Activated T-cell treated with anti-CD3 and anti-CD28 coated beads, Interleukin-2, amount 50 U/mL, for 24 hours (primary cell): ENCODE measurements around the gene CFAP91.

Experiments used
- DNase-seq: peaks from one replicate; pipeline ENCODE4 v3.0.0-alpha.2; 2020
- H3K27ac Mint-ChIP-seq: 2 replicates; pipeline ENCODE4 v1.8.0; 2020; ENCODE audit warnings: mild to moderate bottlenecking, mixed read lengths
- H3K27me3 Mint-ChIP-seq: 2 replicates; pipeline ENCODE4 v1.8.0; 2020; ENCODE audit warnings: mixed read lengths
- H3K36me3 Mint-ChIP-seq: 2 replicates; pipeline ENCODE4 v1.8.0; 2020; ENCODE audit warnings: low read depth, mixed read lengths
- H3K4me1 Mint-ChIP-seq: 2 replicates; pipeline ENCODE4 v1.8.0; 2020; ENCODE audit warnings: low read depth, mixed read lengths
- H3K4me3 Mint-ChIP-seq: 2 replicates; pipeline ENCODE4 v1.8.0; 2020; ENCODE audit warnings: mild to moderate bottlenecking, moderate library complexity, mixed read lengths
- H3K9me3 Mint-ChIP-seq: 2 replicates; pipeline ENCODE4 v1.8.0; 2020; ENCODE audit warnings: mixed read lengths

The CFAP91 gene

DNA sequence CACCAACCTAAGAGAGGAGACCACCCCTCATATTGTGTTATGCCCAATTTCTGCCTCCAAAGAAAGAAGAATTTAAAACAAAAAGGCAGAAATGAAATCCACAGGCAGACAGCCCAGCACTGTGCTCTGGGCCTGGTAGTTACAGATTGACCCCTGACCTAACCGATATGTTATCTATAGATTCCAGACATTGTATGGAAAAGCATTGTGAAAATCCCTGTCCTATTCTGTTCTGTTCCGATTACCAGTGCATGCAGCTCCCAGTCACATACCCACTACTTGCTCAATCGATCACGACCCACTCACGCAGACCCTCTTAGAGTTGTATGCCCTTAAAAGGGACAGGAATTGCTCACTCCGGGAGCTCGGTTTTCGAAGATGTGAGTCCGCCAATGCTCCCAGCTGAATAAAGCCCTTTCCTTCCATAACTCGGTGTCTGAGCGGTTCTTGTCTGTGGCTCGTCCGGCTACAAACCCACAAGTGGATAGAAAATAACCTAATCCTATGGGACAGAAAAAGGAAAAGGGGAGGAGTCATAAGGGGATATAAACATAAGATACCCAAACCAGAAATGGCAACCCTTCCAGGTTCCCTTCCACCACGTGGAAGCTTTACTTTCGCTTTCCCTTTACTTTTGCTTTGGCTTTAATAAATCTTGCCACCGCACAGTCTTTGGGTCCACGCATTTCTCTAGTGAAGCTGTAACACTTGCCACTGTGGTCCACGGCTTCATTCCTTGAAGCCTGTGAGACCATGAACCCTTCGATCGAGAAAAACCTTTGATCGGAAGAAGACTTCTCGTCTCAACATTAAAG is 1.7 kb upstream of the CFAP91 start:
- Mint-ChIP-seq H3K27ac (peak overlapping the region; percentile 92), H3K4me1 (peaks cover 46% of the 10 kb centered on the region), H3K4me3 (no peak overlapping the region), H3K36me3 (peaks cover 5% of the 10 kb centered on the region), H3K9me3 (peaks cover 10% of the 10 kb centered on the region), H3K27me3 (peaks cover 11% of the 10 kb centered on the region)
- DNase-seq: peak; percentile 36

DNA sequence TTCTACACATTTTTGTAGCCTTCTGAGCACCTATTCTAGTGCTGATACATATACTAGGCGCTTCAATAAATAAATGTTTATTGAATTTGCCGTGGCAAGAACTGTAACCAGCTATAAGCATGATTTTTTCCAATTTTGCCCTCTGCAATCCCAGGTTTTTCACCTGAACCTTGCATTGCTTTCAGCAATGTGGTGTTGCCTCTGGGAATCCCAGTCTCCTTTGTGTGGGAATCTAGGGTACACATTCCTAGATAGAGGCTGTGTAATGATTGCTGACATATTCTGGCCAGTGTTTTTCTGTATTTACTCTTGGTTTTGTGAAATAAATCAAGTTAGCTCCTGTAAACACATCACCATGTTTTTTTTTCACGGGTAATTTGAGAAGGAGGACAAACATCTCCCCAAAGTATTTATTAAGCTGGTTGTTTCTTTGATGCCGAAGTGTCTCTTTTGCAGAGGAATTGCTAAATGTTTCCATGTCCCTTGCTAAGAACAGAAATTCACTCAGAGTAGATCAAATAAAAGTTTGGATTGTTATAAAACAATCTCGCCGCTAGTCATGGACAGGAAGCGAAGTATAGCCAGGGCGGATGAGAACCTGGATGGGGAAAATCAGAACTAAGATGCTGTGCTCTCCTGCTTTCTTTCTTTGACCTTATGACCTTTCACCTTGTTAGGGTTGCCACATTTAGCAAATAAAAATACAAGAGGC is 1.2 kb downstream of the CFAP91 start:
- Mint-ChIP-seq H3K4me3 (peak overlapping the region; percentile 68), H3K4me1 (peaks cover 43% of the 10 kb centered on the region), H3K27ac (no peak overlapping the region), H3K9me3 (peaks cover 10% of the 10 kb centered on the region), H3K27me3 (peaks cover 11% of the 10 kb centered on the region), H3K36me3 (peaks cover 5% of the 10 kb centered on the region)
- no peak for DNase-seq

DNA sequence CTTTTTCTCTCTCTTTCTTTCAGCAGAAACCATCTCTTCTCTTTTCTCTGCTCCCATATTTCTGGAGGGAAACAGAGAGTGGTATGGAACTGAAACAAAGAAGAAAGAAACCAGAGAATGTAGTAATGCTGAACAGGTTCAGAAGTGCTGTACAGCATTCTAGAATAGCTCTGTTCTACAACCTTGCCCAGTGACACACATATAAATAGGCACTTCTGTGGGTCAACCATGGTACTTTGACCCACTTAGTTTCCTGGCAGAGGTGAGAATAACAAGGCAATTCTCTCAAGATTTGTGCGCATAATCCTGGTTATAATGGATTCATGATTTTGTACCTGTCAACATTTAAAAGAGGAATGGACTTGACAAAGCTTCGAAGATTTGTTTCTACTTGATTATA is 12.3 kb downstream of the CFAP91 start:
- no peak overlapping the region for H3K27ac Mint-ChIP-seq
- H3K4me3 Mint-ChIP-seq: no peak overlapping the region
- H3K4me1 Mint-ChIP-seq: no peaks in the 10 kb centered on the region
- H3K36me3 Mint-ChIP-seq: no peaks in the 10 kb centered on the region
- no peaks in the 10 kb centered on the region for H3K27me3 Mint-ChIP-seq
- no peaks in the 10 kb centered on the region for H3K9me3 Mint-ChIP-seq
- no peak for DNase-seq

DNA sequence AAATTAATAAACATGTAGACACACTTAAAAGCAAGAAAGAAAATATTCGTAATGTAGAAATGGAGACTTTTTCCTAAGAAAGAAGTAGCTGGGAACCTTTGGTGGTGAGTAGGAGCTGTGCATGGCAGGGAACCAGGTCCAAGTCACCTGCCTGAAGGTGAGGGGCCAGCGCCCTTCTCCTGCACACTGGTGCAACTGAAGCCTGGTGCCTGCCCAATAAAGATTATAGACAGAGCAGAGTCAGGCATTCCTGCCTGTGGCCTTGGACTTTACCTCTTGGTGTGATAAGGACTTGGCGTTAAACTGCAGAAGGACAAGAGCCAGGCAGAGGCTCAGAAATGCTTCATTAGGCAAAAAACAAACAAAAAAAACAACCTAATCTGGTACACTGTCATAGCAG is 14.2 kb downstream of the CFAP91 start:
- Mint-ChIP-seq H3K36me3 (no peaks in the 10 kb centered on the region), H3K4me1 (no peaks in the 10 kb centered on the region), H3K9me3 (no peaks in the 10 kb centered on the region), H3K4me3 (no peak overlapping the region), H3K27me3 (peaks cover 3% of the 10 kb centered on the region), H3K27ac (no peak overlapping the region)
- no peak for DNase-seq

DNA sequence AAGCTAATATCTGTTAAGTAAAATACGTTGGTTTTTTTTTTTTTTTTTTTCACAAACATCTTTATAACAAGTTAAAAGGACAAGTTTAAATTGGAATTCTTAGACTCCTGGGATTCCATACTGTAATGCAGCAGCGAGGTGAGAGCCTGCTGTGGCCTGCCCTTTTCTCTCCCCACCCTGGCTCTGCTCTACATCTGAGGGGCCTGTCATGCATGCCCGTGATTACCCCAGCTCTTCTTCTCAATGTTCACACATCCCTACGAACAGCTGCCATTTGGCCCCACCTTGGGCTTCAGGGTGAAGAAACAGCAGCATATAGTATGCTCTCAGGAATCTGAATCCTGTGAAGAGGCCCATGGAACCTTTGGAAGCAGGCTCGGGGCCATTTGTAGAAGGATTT is 14.7 kb downstream of the CFAP91 start:
- Mint-ChIP-seq H3K9me3 (no peaks in the 10 kb centered on the region), H3K4me3 (no peak overlapping the region), H3K4me1 (no peaks in the 10 kb centered on the region), H3K27ac (no peak overlapping the region), H3K36me3 (no peaks in the 10 kb centered on the region), H3K27me3 (peaks cover 3% of the 10 kb centered on the region)
- no peak for DNase-seq

DNA sequence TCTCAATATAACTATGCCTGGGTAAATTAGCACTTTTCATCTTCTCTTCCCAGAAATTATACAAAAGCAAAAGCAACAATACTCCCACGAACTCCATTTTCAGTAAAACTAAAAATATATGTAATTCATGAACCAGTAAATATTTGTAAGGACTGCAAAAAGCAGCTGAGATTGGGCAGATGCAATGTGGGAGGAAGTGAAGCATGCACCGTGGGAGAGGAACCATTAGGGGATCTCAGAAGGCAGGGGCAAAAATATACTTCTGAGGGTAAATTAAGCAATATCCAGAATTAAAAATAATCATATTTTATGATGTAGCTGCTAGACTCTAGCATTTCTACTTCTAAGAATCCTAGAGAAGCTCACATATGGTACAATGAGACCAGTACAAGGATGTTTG is 20.2 kb downstream of the CFAP91 start:
- Mint-ChIP-seq H3K27me3 (peaks cover 3% of the 10 kb centered on the region), H3K4me3 (no peak overlapping the region), H3K36me3 (no peaks in the 10 kb centered on the region), H3K4me1 (no peaks in the 10 kb centered on the region), H3K9me3 (no peaks in the 10 kb centered on the region), H3K27ac (no peak overlapping the region)
- no peak for DNase-seq

DNA sequence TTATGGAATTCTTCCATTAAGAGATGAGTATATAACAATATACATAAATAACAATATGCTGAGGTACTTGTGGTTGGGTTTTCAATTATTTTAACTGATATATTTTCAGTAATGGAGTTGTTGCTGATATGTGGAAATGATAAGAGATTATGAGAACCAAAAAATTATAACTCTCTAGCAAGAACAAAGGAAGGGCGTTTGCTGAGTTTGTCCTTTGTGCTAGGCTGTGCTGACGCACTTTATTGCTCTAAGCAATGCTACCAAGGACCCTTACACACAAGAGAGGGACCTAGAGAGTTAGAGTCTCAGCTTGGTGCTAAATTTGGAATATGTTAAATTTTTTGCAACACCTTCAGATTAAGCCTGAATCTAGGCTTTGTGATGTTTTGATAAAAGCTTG is 24.1 kb downstream of the CFAP91 start:
- Mint-ChIP-seq H3K36me3 (no peaks in the 10 kb centered on the region), H3K4me1 (peaks cover under 1% of the 10 kb centered on the region), H3K27ac (no peak overlapping the region), H3K4me3 (no peak overlapping the region), H3K9me3 (no peaks in the 10 kb centered on the region), H3K27me3 (no peaks in the 10 kb centered on the region)
- no peak for DNase-seq

DNA sequence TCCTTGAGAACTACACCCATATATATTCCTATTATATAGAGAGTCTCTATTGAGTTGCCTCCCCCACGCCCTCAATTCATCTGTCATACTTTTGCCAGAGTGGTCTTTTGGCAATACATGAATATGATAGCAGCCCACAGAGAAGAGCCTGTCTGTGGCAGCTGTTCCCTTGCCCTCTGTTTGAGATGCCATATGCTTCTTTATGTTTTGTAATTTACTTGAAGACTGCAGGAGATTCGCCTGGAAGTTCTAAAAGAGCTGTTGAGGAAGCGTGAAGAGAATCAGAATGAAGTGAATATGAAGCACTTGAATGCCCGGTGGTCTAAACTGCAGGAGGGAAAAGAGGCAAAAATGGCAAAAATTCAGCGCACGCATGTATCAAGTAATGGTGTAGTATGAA is 27.2 kb downstream of the CFAP91 start:
- Mint-ChIP-seq H3K27me3 (no peaks in the 10 kb centered on the region), H3K27ac (no peak overlapping the region), H3K4me1 (peaks cover 3% of the 10 kb centered on the region), H3K9me3 (no peaks in the 10 kb centered on the region), H3K36me3 (no peaks in the 10 kb centered on the region), H3K4me3 (no peak overlapping the region)
- DNase-seq: no peak

DNA sequence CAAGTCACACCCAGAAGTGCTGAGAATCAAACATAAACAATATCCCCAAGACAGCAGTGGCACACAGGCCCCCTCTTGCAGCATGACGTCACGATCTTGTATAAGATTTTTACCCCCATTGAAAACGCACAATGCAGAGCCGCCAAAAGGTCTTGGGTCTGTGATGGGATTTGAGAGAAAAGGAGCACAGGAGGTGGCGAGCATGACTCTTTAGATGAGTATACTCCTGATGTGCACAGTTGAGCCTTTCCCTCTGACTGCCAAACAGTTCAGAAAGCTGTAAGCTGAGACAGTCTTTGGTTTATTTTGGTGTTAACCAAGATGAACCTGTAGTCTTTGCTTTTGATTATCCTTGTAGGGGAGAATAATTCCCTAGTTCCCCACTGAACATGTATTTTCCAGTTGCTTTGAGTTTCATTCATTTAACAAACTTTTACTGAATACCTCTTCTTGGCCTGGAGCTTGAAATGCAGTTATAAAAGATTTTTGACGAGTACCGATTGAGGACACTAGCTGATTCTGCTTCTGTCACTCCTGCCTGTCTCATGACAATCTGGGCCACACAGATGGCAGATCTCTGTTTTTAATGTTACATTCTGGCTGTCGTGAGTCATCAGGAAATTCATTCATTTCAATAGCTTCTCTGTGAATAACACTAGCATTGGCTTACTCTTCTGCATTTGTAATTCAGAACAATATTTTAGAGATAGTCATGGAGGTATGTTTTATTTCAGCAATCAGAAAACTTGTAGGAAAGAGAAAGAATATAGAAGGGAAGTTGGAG is 28.9 kb downstream of the CFAP91 start:
- Mint-ChIP-seq H3K27me3 (no peaks in the 10 kb centered on the region), H3K9me3 (no peaks in the 10 kb centered on the region), H3K27ac (no peak overlapping the region), H3K4me1 (peaks cover 3% of the 10 kb centered on the region), H3K36me3 (no peaks in the 10 kb centered on the region), H3K4me3 (no peak overlapping the region)
- DNase-seq: no peak

DNA sequence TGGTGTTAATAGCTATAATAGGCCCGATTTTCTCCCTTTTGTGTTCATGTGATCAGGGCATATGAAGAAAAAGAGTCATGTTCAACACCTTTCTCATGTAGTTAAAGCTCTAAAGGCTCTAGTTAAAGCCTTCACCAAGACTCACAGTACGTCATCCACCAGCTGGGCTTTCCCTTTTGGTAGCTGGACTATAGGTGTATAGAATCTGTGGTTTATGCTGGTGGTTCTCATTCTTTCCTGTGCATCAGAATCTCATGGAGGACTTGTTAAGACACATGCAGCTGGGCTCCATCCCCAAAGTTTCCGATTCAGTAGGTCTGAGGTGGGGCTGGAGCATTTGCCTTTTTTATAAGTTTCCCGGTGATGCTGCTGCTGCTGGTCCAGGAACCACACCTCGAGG is 31.0 kb downstream of the CFAP91 start:
- H3K4me1 Mint-ChIP-seq: peaks cover 3% of the 10 kb centered on the region
- no peak overlapping the region for H3K27ac Mint-ChIP-seq
- no peaks in the 10 kb centered on the region for H3K36me3 Mint-ChIP-seq
- no peak for DNase-seq
- H3K27me3 Mint-ChIP-seq: no peaks in the 10 kb centered on the region
- no peak overlapping the region for H3K4me3 Mint-ChIP-seq
- H3K9me3 Mint-ChIP-seq: no peaks in the 10 kb centered on the region

DNA sequence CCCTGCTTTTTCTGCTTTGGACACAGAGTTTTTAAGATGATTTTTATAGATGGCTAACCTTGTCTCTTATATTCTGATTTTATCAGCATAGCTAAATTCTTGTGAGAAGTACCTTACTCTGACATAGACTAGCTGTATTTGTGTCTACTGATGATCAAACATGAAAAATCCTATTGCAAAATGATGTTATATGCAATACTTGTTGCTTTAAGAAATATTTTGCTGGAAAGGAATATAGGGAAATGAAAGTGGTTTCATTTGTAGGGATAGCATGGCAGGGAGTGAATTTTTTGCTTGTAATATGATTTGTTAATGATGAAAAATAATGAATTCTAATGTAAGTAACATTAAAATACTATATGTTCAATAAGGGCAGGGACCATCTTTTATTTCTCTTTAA is 35.9 kb downstream of the CFAP91 start:
- Mint-ChIP-seq H3K27ac (no peak overlapping the region), H3K4me1 (no peaks in the 10 kb centered on the region), H3K9me3 (no peaks in the 10 kb centered on the region), H3K4me3 (no peak overlapping the region), H3K27me3 (peaks cover 23% of the 10 kb centered on the region), H3K36me3 (no peaks in the 10 kb centered on the region)
- DNase-seq: no peak

DNA sequence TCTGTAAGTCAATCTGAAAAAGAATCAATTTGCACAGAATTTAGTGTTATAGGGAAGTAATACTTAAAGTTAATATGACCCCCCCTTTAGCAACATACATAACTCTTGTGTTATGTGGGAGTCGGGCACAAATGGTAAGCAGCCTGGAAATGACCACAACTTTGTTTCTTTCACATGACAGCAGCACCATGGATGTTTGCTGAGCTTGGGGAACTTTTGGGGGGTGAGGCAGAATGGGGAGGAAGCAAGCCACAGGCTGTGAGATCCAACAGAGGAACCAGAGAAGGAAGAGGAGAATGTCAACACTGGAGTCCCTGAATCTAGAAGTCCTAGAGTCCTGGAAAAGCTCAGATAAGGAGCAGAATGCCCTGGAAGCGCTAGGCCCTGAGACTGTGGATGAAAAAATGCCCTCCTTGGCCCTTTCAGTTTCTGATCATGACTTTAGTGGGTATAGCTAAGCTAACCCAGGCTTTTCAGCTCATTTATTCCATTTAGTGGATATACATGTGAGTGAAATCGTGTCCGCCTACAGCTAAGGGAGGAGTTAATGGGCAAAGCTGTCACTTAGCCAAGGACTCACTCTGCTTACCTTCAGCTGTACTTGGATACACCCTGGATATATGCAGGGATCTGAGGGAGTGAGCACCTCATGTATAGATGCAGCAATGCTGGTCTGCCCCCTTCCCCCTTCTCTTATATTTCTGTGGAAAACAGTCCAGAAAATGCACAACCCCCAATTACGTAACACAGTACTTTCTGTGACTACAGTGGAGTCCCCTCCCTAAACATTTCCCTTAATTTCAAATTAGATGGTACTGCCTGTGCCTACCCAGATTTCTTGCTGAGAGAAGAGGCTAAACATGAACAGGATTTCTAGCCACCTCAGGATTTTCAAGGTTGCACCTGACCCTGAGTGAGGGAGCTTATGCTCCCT is 39.1 kb downstream of the CFAP91 start:
- Mint-ChIP-seq H3K27me3 (peaks cover 30% of the 10 kb centered on the region), H3K27ac (no peak overlapping the region), H3K4me1 (no peaks in the 10 kb centered on the region), H3K36me3 (no peaks in the 10 kb centered on the region), H3K4me3 (no peak overlapping the region), H3K9me3 (no peaks in the 10 kb centered on the region)
- no peak for DNase-seq

DNA sequence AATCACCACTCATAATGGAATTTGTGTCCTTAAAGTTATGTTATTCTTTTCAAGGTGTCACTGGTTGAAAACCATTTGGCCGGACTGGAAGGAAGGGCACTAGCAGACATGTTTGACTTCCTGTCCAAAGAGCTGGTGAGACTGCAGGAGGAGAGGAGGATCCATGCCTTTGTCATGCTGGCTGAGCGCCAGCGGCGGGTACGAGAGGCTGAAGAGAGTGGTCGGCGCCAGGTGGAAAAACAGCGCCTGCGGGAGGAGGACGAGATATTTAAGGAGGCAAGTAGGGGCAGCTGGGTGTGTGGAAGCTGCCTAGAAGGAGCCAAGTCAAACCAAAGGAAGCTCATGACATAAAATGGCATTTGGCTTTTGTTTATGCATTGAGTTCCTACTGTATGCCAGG is 41.1 kb downstream of the CFAP91 start:
- peaks cover 34% of the 10 kb centered on the region for H3K27me3 Mint-ChIP-seq
- no peak overlapping the region for H3K27ac Mint-ChIP-seq
- no peak overlapping the region for H3K4me3 Mint-ChIP-seq
- H3K9me3 Mint-ChIP-seq: no peaks in the 10 kb centered on the region
- no peak for DNase-seq
- H3K4me1 Mint-ChIP-seq: no peaks in the 10 kb centered on the region
- no peaks in the 10 kb centered on the region for H3K36me3 Mint-ChIP-seq

DNA sequence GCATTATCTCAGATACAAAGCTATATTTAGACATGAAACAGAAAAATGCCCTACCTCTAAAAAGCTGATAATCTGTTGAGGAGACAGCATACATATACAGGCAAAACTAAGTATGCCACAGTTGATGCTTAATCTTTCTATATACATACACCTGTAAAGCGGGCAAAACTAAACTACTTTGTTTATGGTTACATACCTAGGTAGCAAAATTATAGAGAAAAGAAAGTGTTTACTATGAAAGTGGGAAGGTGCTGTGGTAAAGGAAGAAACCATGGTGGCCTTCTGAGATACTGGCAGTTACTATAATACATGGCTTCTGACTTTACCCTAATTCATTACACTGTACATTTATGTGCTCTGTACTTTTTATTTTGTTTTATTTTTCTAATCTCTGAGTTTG is 43.1 kb downstream of the CFAP91 start:
- H3K9me3 Mint-ChIP-seq: no peaks in the 10 kb centered on the region
- DNase-seq: no peak
- H3K36me3 Mint-ChIP-seq: no peaks in the 10 kb centered on the region
- no peak overlapping the region for H3K27ac Mint-ChIP-seq
- H3K4me1 Mint-ChIP-seq: no peaks in the 10 kb centered on the region
- peaks cover 32% of the 10 kb centered on the region for H3K27me3 Mint-ChIP-seq
- no peak overlapping the region for H3K4me3 Mint-ChIP-seq
